Neural cell (in vitro differentiated cells): ENCODE measurements around the gene RAD51B. TPM values are rescaled to one million over a fixed set of nuclear protein-coding genes. Genes with fewer than 3 reads are reported as not detected.

Source experiments
- H2AFZ ChIP-seq: fragments of 200-600, 300-800 bp; sonication (generic), shearing (Covaris generic); 2 replicates; pipeline ENCODE4 v1.6.0; 2014; ENCODE audit warnings: low read depth, mild to moderate bottlenecking, antibody characterized with exemption, low read length, moderate library complexity
- H3F3A ChIP-seq: fragments of 200-600 bp; shearing (Covaris generic); 2 replicates; pipeline ENCODE4 v1.6.1; 2016; ENCODE audit warnings: mild to moderate bottlenecking, moderate library complexity, mixed read lengths, antibody characterized with exemption, low read length; ENCODE audit not compliant: insufficient read depth, poor library complexity, severe bottlenecking
- H3K27ac ChIP-seq: fragments of 200-600, 300-800 bp; sonication (generic), shearing (Covaris generic); 2 replicates; pipeline ENCODE4 v1.5.1; 2014; ENCODE audit warnings: mild to moderate bottlenecking, low read length, moderate library complexity
- H3K27me3 ChIP-seq: fragments of 300-800, 200-600 bp; sonication (generic), shearing (Covaris generic); 2 replicates; pipeline ENCODE4 v1.6.0; 2014; ENCODE audit warnings: mild to moderate bottlenecking, low read depth, low read length, moderate library complexity; ENCODE audit not compliant: insufficient read depth
- H3K36me3 ChIP-seq: fragments of 300-800, 200-600 bp; sonication (generic), shearing (Covaris generic); 2 replicates; pipeline ENCODE4 v1.5.1; 2014; ENCODE audit warnings: mild to moderate bottlenecking, antibody characterized with exemption, low read length, moderate library complexity; ENCODE audit not compliant: insufficient read depth
- H3K4me2 ChIP-seq: fragments of 300-800, 200-600 bp; sonication (generic), shearing (Covaris generic); 2 replicates; pipeline ENCODE4 v1.6.0; 2014; ENCODE audit warnings: mild to moderate bottlenecking, low read length
- H3K4me3 ChIP-seq: fragments of 300-800, 200-600 bp; sonication (generic), shearing (Covaris generic); 2 replicates; pipeline ENCODE4 v1.5.1; 2014; ENCODE audit warnings: mild to moderate bottlenecking, low read length, moderate library complexity
- H3K79me2 ChIP-seq: fragments of 200-600 bp; shearing (Covaris generic); replicated peaks from 2 replicates; pipeline ENCODE4 v1.6.0; 2014; ENCODE audit warnings: mild to moderate bottlenecking, low read length, moderate library complexity; ENCODE audit not compliant: insufficient read depth
- H3K9ac ChIP-seq: fragments of 300-800, 200-600 bp; sonication (generic), shearing (Covaris generic); 2 replicates; pipeline ENCODE4 v1.6.1; 2016; ENCODE audit warnings: mild to moderate bottlenecking, low read length, mixed read lengths
- H3K9me2 ChIP-seq: fragments of 200-600 bp; shearing (Covaris generic); 2 replicates; pipeline ENCODE4 v1.6.1; 2016; ENCODE audit warnings: mild to moderate bottlenecking, low read length, mixed read lengths; ENCODE audit not compliant: insufficient read depth
- H3K9me3 ChIP-seq: fragments of 200-600, 300-800 bp; sonication (generic), shearing (Covaris generic); 2 replicates; pipeline ENCODE4 v1.6.1; 2016; ENCODE audit warnings: mild to moderate bottlenecking, mixed run types, low read length, moderate library complexity, mixed read lengths
- H4K20me1 ChIP-seq: fragments of 200-600 bp; shearing (Covaris generic); 2 replicates; pipeline ENCODE4 v1.6.1; 2016; ENCODE audit warnings: mild to moderate bottlenecking, mixed run types; ENCODE audit not compliant: insufficient read depth
- CTCF ChIP-seq: fragments of 450-650 bp; IDR thresholded peaks from 2 replicates; pipeline ENCODE4 v1.5.1; 2014; ENCODE audit warnings: antibody characterized with exemption, mild to moderate bottlenecking, moderate library complexity; ENCODE audit not compliant: poor library complexity, severe bottlenecking
- EP300 ChIP-seq: fragments of 450-650 bp; conservative IDR thresholded peaks from 2 replicates; pipeline ENCODE4 v1.6.1; 2014; ENCODE audit warnings: antibody characterized with exemption, mild to moderate bottlenecking, moderate library complexity; ENCODE audit not compliant: poor library complexity, severe bottlenecking
- EZH2 ChIP-seq: fragments of 200-600, 300-800 bp; shearing (Covaris generic), sonication (generic); IDR thresholded peaks from 2 replicates; pipeline ENCODE4 v1.6.1; 2014; ENCODE audit warnings: antibody characterized with exemption, low read length, borderline replicate concordance, mild to moderate bottlenecking; ENCODE audit not compliant: insufficient read depth, poor library complexity, severe bottlenecking
- MXI1 ChIP-seq: fragments of 450-650 bp; conservative IDR thresholded peaks from 2 replicates; pipeline ENCODE4 v1.6.1; 2014; ENCODE audit warnings: antibody characterized with exemption, mild to moderate bottlenecking; ENCODE audit not compliant: poor library complexity, severe bottlenecking
- POLR2AphosphoS5 ChIP-seq: IDR thresholded peaks from 2 replicates; pipeline ENCODE4 v1.6.1; 2012
- RAD21 ChIP-seq: fragments of 450-650 bp; conservative IDR thresholded peaks from 2 replicates; pipeline ENCODE4 v1.6.1; 2014; ENCODE audit warnings: antibody characterized with exemption, mild to moderate bottlenecking, moderate library complexity
- REST ChIP-seq: IDR thresholded peaks from 2 replicates; pipeline ENCODE4 v1.6.1; 2012; ENCODE audit warnings: borderline replicate concordance
- SMC3 ChIP-seq: fragments of 450-650 bp; conservative IDR thresholded peaks from 2 replicates; pipeline ENCODE4 v1.6.1; 2014; ENCODE audit warnings: antibody characterized with exemption, mild to moderate bottlenecking, moderate library complexity; ENCODE audit not compliant: poor library complexity
- TAF1 ChIP-seq: IDR thresholded peaks from 2 replicates; pipeline ENCODE4 v1.6.1; 2012; ENCODE audit warnings: low read depth
- polyA plus RNA-seq: library from polyadenylated mRNA; depleted of rRNA; stranded (reverse); fragments of >200 nt; gene quantifications from 2 replicates; pipeline ENCODE4 v1.2.3, GENCODE V29; 2014

Gene RAD51B
- polyA plus RNA-seq, 1 donor from 2014 or later = 3.1 TPM

DNA sequence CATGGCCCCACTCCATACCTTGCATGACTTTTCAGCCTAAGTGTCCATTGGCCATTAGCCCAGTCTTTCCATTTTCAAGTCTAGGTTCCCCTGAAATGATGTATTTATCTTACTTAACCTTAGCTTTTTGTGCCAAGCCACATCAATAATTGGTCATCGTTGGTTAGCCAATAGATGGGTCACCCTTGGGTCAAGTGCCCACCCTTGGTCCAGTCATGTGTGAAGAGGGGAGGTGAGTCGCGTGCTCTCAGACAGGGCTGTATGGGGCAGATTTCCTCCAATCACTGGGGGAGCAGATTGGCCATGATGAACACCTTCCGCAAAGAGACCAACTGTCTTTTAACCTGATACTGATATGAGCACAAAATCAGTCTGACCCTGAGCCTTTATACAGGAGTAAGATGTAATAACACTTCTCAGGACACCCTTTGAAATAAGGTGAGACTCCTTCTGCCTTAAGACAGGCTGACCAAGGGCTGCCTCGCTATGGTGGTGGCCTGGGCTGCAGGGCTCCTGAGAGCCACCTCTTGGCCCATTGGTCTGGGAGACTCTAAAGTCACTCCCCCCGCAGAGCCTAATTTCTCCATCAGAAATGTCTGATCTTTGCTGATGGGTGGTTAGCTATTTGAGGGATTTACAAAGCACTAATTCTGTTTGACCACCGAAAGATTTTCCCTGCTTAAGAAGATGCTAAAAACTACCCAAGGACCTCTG, 830.1 kb downstream of the RAD51B start:
- Histone ChIP-seq H3K9me2 (no peaks in the 10 kb centered on the region), H3K9ac (no peak overlapping the region), H2AFZ (no peak overlapping the region), H3K4me2 (no peak overlapping the region), H4K20me1 (no peaks in the 10 kb centered on the region), H3K4me3 (no peak overlapping the region), H3K27me3 (no peaks in the 10 kb centered on the region), H3K36me3 (no peaks in the 10 kb centered on the region), H3F3A (no peaks in the 10 kb centered on the region), H3K27ac (no peak overlapping the region), H3K9me3 (no peaks in the 10 kb centered on the region), H3K79me2 (no peaks in the 10 kb centered on the region)
- no peak for TF ChIP-seq TAF1
- TF ChIP-seq EP300 = no peak
- TF ChIP-seq RAD21 = no peak
- no peak for TF ChIP-seq EZH2
- no peak for TF ChIP-seq SMC3
- no peak for TF ChIP-seq MXI1
- no peak for TF ChIP-seq POLR2AphosphoS5
- no peak for TF ChIP-seq REST
- TF ChIP-seq CTCF = no peak

DNA sequence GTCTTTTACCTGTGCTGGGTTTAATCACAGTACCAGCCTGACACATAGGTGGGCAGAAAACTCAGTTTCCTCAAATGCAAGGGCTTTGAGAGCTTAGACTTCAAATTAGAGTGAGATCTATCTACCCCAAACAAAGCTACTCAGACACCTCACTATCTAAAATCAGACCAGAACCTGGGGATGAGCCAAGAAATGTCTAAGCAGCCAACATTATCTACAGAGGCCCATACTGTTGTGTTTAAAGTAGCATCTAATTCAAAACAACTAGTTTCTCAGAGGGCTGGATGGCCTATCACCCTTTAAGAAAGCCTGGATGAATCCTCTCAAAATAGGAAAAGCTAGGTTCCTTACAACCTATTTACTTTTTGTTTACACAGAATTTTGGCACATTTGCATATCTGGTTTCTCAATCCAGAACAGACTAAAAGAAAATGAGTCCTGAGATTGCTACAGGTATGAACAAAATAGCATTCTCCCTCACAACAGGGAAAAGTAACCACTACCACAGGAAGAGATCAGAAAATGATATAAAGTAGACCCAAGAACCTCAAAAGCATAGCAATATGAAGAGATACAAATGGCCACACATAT, 830.9 kb downstream of the RAD51B start:
- H3K9me3 ChIP-seq = no peaks in the 10 kb centered on the region
- no peaks in the 10 kb centered on the region for H4K20me1 ChIP-seq
- H3K36me3 ChIP-seq = no peaks in the 10 kb centered on the region
- no peaks in the 10 kb centered on the region for H3K79me2 ChIP-seq
- H3K4me2 ChIP-seq = no peak overlapping the region
- H3K9ac ChIP-seq = no peak overlapping the region
- H3F3A ChIP-seq = no peaks in the 10 kb centered on the region
- TF ChIP-seq TAF1 (no peak), POLR2AphosphoS5 (no peak), REST (no peak), EP300 (no peak), RAD21 (no peak), MXI1 (no peak), CTCF (no peak), SMC3 (no peak), EZH2 (no peak)
- no peak overlapping the region for H2AFZ ChIP-seq
- no peak overlapping the region for H3K4me3 ChIP-seq
- H3K27me3 ChIP-seq = no peaks in the 10 kb centered on the region
- H3K27ac ChIP-seq = no peak overlapping the region
- H3K9me2 ChIP-seq = no peaks in the 10 kb centered on the region
